Activated CD4-positive, alpha-beta T cell treated with anti-CD3 and anti-CD28 coated beads for 4 hours (primary cell): ENCODE data around the gene GRB10.

Source experiments
- DNase-seq, 2 donors: peaks; one replicate each; pipeline ENCODE4 v3.0.0-alpha.2; 2020

The GRB10 gene

GRCh38 chr7:50685135-50686065, 97.3 kb downstream of the GRB10 start:
- no peak for DNase-seq

DNA sequence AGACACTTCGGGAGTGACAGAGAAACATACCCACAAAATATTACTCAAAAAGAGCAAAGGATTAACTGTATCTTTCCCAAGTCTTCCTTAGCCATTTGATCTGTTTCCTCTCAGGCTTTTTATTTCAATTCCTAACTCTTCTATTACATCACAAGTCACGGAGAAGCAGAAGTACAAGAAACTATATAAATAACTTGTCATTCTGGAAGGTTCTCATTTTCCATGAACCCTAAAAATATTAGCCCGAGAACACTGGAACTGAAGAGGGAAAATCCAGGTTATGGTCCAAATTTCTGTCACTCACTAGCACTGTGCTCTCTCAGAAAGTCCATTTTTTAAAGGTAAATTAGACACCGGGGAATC, 98.0 kb downstream of the GRB10 start:
- no peak for DNase-seq

DNA sequence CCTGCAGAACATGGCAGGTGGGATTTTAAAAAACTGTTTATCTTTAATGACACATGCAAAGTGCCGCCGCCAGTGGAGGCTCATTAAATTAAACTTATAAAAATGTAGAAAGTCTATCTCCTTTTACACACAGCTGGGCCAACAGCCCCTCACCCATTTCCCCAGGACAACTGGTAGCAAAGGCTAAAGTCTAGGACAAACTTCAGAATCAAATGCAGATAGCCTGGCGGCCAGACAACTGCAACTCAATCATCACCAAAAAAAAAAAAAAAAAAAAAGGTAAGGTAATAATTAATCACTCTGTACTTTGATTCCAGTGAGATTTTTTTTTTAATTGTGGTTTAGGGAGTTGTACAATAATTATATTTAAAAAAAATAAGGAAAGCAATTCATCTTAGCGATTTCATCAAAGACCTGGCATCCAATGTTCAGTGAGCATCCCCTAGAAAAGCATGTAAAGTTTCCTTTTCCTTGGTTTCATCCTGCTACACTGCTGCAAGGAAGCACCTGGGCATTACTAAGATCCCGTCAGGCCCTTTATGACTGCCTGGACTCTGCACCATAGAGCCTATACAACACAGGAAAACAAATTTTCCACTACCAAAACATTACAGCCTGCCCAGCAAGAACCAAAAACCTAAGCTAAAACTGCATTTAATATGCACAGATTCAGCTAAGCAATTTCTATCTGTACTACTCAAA, 98.5 kb downstream of the GRB10 start:
- no peak for DNase-seq

GRCh38 chr7:50682573-50682972, 100.1 kb downstream of the GRB10 start:
- no peak for DNase-seq

DNA sequence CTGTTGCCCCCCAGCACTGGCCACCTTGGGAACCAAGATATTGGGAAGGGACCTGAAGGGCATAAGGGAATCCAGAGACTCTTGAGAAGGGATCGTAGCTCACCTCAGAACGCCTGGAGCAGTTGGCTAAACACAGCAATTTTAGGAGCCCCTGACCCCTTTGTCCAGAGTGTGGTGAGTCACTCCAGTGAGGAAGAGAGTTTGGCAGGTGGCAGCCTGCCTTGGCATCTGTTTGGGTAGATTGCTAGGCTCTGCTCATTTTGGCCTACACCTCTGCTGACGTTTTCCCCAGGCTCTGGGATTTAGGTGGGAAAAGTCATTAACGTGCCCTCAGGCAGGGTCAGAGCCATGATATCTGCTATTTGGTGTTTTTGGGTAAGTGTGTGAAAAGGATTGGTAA, 100.6 kb downstream of the GRB10 start:
- DNase-seq = no peak

GRCh38 chr7:50681432-50682045, 101.2 kb downstream of the GRB10 start:
- DNase-seq = no peak

GRCh38 chr7:50679218-50680007, 103.3 kb downstream of the GRB10 start:
- DNase-seq = no peak

DNA sequence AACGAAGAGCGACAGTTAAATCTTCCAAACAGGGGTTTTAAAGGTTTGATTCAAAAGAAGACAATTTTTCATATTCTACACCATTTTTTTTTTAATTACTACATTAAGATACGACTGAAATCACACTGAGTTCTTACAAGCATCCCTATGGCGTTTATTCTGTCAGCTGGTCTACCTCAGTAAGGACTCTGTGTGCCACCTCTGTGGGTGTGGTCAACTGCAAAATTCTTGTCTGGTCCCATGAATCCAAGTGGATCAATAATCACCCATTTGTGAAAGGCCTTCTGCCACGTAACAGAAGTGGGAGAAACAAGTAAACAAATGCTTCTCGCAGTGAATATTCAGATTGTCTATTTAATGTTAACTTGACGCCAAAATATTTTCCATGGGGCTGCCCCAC, 104.1 kb downstream of the GRB10 start:
- DNase-seq = no peak

GRCh38 chr7:50677638-50677996, 105.1 kb downstream of the GRB10 start:
- no peak for DNase-seq

- no peak for DNase-seq
These were observed 105.7 kb downstream of the GRB10 start for GRCh38 chr7:50676740-50677637.

DNA sequence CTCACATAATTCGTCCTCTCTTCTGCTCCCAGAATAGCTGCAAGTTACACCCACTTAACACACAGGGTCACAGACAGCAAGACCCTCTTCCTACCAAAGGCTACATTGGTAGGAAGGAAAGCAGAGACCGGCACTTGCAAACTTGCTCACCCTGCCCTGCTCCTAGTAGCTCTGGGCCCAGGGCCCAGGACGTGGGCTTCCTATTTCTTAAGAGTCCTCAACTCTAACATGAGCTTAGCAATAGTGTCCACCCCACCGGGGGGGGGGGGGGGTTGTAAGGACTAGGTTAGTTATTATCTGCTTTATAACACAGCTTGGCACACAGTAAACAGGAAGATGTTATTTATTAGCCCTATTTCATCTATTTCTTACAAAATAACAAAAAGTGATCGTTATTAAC, 106.6 kb downstream of the GRB10 start:
- DNase-seq = no peak

GRCh38 chr7:50674896-50675835, 107.5 kb downstream of the GRB10 start:
- no peak for DNase-seq

DNA sequence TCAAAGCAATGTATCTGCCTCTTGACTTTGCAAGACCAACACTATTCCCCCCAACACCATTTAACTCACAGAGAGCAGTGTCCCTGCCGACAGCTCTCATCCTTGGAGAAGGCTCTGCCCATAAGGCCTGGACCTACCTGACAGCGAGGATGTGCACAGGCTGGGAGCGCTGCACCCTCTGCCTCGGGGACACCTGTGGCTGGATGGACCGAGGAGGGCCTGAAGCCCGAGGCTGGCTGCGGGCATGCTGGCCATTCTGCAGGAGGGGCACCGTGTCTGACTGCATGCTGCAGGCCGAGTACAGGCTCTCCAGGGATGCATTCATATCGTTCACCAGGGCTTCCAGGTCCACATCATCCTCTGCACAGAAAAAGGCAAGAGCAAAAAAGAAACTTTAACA, 108.4 kb downstream of the GRB10 start:
- DNase-seq = no peak

DNA sequence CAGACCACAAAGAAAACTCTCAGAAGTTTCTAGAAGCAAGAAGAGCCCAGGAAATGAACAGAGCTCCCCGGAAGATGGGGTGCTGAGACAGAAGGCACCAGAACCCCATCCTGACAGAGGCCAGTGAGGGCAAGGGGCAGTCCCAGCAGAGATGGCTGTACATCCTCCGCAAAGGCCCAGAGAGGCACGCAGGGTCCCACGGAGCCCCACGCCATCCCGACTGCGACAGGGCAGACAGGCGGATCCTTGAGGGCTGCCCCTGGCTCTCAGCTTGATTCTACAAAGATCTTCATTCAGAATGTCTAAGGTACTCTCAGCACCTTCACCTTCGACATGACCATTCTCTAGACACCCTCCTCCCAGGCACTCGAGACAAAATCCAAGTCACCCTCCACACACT, 109.6 kb downstream of the GRB10 start:
- no peak for DNase-seq

- no peak for DNase-seq
These were observed 110.7 kb downstream of the GRB10 start for GRCh38 chr7:50672045-50672444.

GRCh38 chr7:50671386-50671785, 111.3 kb downstream of the GRB10 start:
- DNase-seq = no peak

- DNase-seq = no peak
These were observed 112.8 kb downstream of the GRB10 start for GRCh38 chr7:50669890-50670289.

- DNase-seq = no peak
These were observed 114.9 kb downstream of the GRB10 start for GRCh38 chr7:50667789-50668226.

DNA sequence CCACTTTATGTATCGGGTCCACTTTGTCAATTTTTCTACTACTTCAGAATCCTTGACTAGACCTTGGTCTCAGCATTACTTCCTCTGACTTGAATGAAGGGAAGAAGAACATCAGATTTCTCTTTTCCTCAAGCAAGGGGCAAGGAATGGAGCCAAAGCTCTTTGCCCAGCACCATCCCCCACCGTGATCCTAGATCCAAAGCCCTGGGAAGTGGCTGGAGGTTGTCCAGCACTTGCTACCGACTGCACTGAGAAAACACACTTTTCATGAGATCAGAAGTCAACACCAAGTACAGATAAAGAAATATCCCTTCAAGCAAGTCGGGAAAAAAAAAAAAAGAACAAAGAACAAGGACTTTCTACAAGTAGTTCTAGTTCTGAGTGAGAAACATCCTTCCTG, 115.4 kb downstream of the GRB10 start:
- no peak for DNase-seq

DNA sequence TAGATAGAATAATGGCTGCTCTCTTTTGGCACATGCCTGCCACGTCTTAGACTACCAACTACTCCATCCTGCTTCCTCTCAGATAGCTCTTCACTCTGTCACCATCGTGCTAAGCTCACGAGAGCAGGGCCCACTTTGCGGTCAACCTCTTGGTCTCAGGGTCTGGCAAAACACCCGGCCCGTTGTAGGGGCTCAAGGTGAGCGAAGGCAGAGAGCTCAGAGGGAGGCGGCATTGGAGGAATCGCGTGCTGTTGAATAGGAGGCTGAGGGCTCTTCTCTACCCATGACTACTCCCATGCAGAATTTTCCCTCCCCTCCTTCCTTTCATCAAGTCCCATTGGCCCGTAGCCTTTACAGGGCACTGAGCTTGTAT, 116.6 kb downstream of the GRB10 start:
- no peak for DNase-seq
